B cell (primary cell): ENCODE results near the gene MBD3. TPM values are rescaled to one million over a fixed set of nuclear protein-coding genes. Genes with fewer than 3 reads are reported as not detected.

ENCODE experiments used
- ATAC-seq: fragments of 200-7000 bp; cut with Tn5 transposase; one replicate; pipeline ENCODE4 v1.10.0; 2021; ENCODE audit warnings: low read depth, mild to moderate bottlenecking, moderate number of reproducible peaks, moderate library complexity
- CTCF ChIA-PET: fragments of 350-600 bp; sonication (Branson Sonifier 250); formaldehyde crosslinking; loops from one replicate; lab custom pipeline; 2021; ENCODE audit warnings: antibody characterized with exemption, inconsistent platforms; lab: Charles Lee
- POLR2A ChIA-PET: fragments of 350-600 bp; sonication (Branson Sonifier 250); formaldehyde crosslinking; loops from one replicate; lab custom pipeline; 2021; ENCODE audit warnings: antibody characterized with exemption; lab: Charles Lee
- DNase-seq: peaks from one replicate; pipeline ENCODE4 v3.0.0; 2013
- H2AFZ ChIP-seq: 2 replicates; pipeline ENCODE4 v1.6.1; 2012; ENCODE audit warnings: mild to moderate bottlenecking, low read depth, low read length; ENCODE audit not compliant: insufficient read depth, poor library complexity, severe bottlenecking
- H3K27ac ChIP-seq, 2 donors: 1 replicate in 1 of 2; 2 replicates in 1 of 2; pipeline ENCODE4 v1.5.1; 2012 to 2013; ENCODE audit warnings: low read length in 2 of 2, mild to moderate bottlenecking in 2 of 2, moderate library complexity in 1 of 2
- H3K27me3 ChIP-seq, 4 experiments: fragments of 200-600 bp in 1 of 4; sonication (generic) in 1 of 4; replicated peaks in 1 of 4; 1 replicate in 2 of 4; 2 replicates in 2 of 4; pipeline versions ENCODE4 v1.6.1 to v1.7.0; 2013 to 2016; ENCODE audit warnings: low read length in 3 of 4, mild to moderate bottlenecking in 2 of 4, mixed read lengths in 1 of 4, moderate library complexity in 1 of 4; ENCODE audit not compliant: insufficient read depth in 4 of 4, control insufficient read depth in 3 of 4; ENCODE audit errors: control extremely low read depth in 1 of 4
- H3K36me3 ChIP-seq, 2 experiments: replicated peaks in 1 of 2; 1 replicate in 1 of 2; 2 replicates in 1 of 2; pipeline versions ENCODE4 v1.6.1 to v1.7.1; 2013; ENCODE audit warnings: low read length in 1 of 2; ENCODE audit not compliant: insufficient read depth in 2 of 2, control insufficient read depth in 1 of 2; ENCODE audit errors: control extremely low read depth in 1 of 2, extremely low read depth in 1 of 2
- H3K4me1 ChIP-seq, 2 donors: fragments of 200-600 bp in 1 of 2; sonication (generic) in 1 of 2; 1 replicate in 1 of 2; 2 replicates in 1 of 2; pipeline versions ENCODE4 v1.5.1 to v1.6.1; 2013 to 2017; ENCODE audit warnings: low read length in 2 of 2; ENCODE audit not compliant: control insufficient read depth in 2 of 2, insufficient read depth in 2 of 2
- H3K4me2 ChIP-seq: replicated peaks from 2 replicates; pipeline ENCODE3; 2012; ENCODE audit warnings: mild to moderate bottlenecking, low read depth, low read length; ENCODE audit not compliant: poor library complexity, severe bottlenecking
- H3K4me3 ChIP-seq, 5 experiments: fragments of 200-600 bp in 1 of 5; sonication (generic) in 1 of 5; 1 replicate in 3 of 5; 2 replicates in 2 of 5; pipeline versions ENCODE4 v1.5.1 to v1.7.0; 2011 to 2016; ENCODE audit warnings: low read length in 4 of 5, mild to moderate bottlenecking in 4 of 5, low read depth in 2 of 5, control low read depth in 1 of 5, moderate library complexity in 1 of 5; ENCODE audit not compliant: insufficient read depth in 1 of 5; ENCODE audit errors: control extremely low read depth in 1 of 5, extremely low read depth in 1 of 5
- H3K79me2 ChIP-seq: fragments of 200-600 bp; sonication (generic); one replicate; pipeline ENCODE4 v1.6.0; 2016; ENCODE audit warnings: low read length; ENCODE audit not compliant: control insufficient read depth, insufficient read depth
- H3K9ac ChIP-seq: fragments of 200-600 bp; sonication (generic); 2 replicates; pipeline ENCODE4 v1.6.1; 2017; ENCODE audit warnings: mild to moderate bottlenecking, low read length, moderate library complexity
- H3K9me3 ChIP-seq, 3 donors: one replicate each; pipeline versions ENCODE4 v1.6.1 to v1.7.1; 2013; ENCODE audit warnings: low read length in 2 of 3; ENCODE audit not compliant: control insufficient read depth in 2 of 3, insufficient read depth in 1 of 3; ENCODE audit errors: control extremely low read depth in 1 of 3
- H4K20me1 ChIP-seq: 2 replicates; pipeline ENCODE4 v1.6.0; 2012; ENCODE audit warnings: mild to moderate bottlenecking, low read length; ENCODE audit not compliant: insufficient read depth, control insufficient read depth, poor library complexity, severe bottlenecking
- H3K27ac Mint-ChIP-seq: one replicate; pipeline ENCODE4 v1.8.0; 2021; ENCODE audit warnings: mixed read lengths
- H3K27me3 Mint-ChIP-seq: one replicate; pipeline ENCODE4 v1.8.0; 2021; ENCODE audit warnings: mixed read lengths
- H3K4me1 Mint-ChIP-seq: one replicate; pipeline ENCODE4 v1.8.0; 2021; ENCODE audit warnings: mixed read lengths
- H3K4me3 Mint-ChIP-seq: one replicate; pipeline ENCODE4 v1.8.0; 2021; ENCODE audit warnings: mixed read lengths
- H3K9me3 Mint-ChIP-seq: one replicate; pipeline ENCODE4 v1.8.0; 2022; ENCODE audit warnings: mixed read lengths; ENCODE audit not compliant: insufficient read depth
- CTCF ChIP-seq: fragments of 200-600 bp; IDR thresholded peaks from one replicate; pipeline ENCODE4 v1.8.0; 2022; ENCODE audit warnings: antibody characterized with exemption, mild to moderate bottlenecking
- EZH2 ChIP-seq: IDR thresholded peaks from 2 replicates; pipeline ENCODE4 v1.6.1; 2012; ENCODE audit warnings: borderline replicate concordance, low read depth, mild to moderate bottlenecking, moderate library complexity, low read length; ENCODE audit not compliant: insufficient read depth, poor library complexity, severe bottlenecking
- WGBS: methylation state at CpG from one replicate; pipeline ENCODE4 v1.1.5; 2013; ENCODE audit warnings: missing lambda C conversion rate; ENCODE audit not compliant: insufficient coverage; 5-methylcytosine and 5-hydroxymethylcytosine counted together
- intact Hi-C: fragments of 100-400 bp; cut with micrococcal nuclease; formaldehyde crosslinking; loops from one replicate; pipeline ENCODE4 v1.10.0; 2022
- polyA plus RNA-seq: library from polyadenylated mRNA; depleted of rRNA; stranded (reverse); fragments of >200 nt; gene quantifications from 2 replicates; pipeline ENCODE4 v1.2.3, GENCODE V29; 2012
- total RNA-seq, 2 donors: library from RNA; stranded (reverse); fragments of 120-200 nt in 1 of 2; gene quantifications; 1 replicate in 1 of 2; 2 replicates in 1 of 2; pipeline versions ENCODE4 v1.2.3 to v1.2.4, GENCODE V29; 2013 to 2022

MBD3 gene
- total and polyA plus RNA-seq, 2 donors (not counting 1 experiment from before 2014, with no cell fraction given) = 48.1 to 84.6 TPM

- H3K36me3 ChIP-seq = peaks cover 0 to 4% of the 10 kb centered on the region in 2 experiments
- POLR2A ChIA-PET = no interaction called here
- no peak overlapping the region for H3K9ac ChIP-seq
- peaks cover 2% of the 10 kb centered on the region for H3K4me1 Mint-ChIP-seq
- H3K4me1 ChIP-seq = peaks cover 11 to 13% of the 10 kb centered on the region in 2 donors
- peaks cover 3% of the 10 kb centered on the region for H3K79me2 ChIP-seq
- H3K27me3 ChIP-seq = peaks cover 0 to 10% (median 0%) of the 10 kb centered on the region in 4 experiments
- H3K9me3 ChIP-seq = no peaks in the 10 kb centered on the region
- intact Hi-C loops = no loop called here
- no peak for DNase-seq
- CTCF ChIA-PET = no interaction called here
- ATAC-seq = no peak
- no peak overlapping the region for H3K27ac ChIP-seq
- peaks cover 5% of the 10 kb centered on the region for H4K20me1 ChIP-seq
- H2AFZ ChIP-seq = no peak overlapping the region
- H3K27me3 Mint-ChIP-seq = peaks cover 3% of the 10 kb centered on the region
- no peak overlapping the region for H3K27ac Mint-ChIP-seq
- no peak overlapping the region for H3K4me3 ChIP-seq
- no peak overlapping the region for H3K4me2 ChIP-seq
- no peak for TF ChIP-seq CTCF
- no peak for TF ChIP-seq EZH2
- 96% methylated on average over 11 of the region's 12 CpGs for WGBS
- H3K4me3 Mint-ChIP-seq = no peak overlapping the region
- H3K9me3 Mint-ChIP-seq = no peaks in the 10 kb centered on the region
Measured at GRCh38 chr19:1571358-1571757, 21.3 kb downstream of the MBD3 start.

GRCh38 chr19:1570836-1571235 lies 21.8 kb downstream of the MBD3 start:
- Histone ChIP-seq H3K27me3 (peaks cover 0 to 16% (median 0%) of the 10 kb centered on the region in 4 experiments), H3K9ac (no peak overlapping the region), H3K36me3 (no peaks in the 10 kb centered on the region), H3K4me2 (no peak overlapping the region), H3K9me3 (no peaks in the 10 kb centered on the region), H3K27ac (no peak overlapping the region), H3K4me1 (peaks cover 11 to 13% of the 10 kb centered on the region in 2 donors), H4K20me1 (peaks cover 5% of the 10 kb centered on the region), H3K79me2 (peaks cover 3% of the 10 kb centered on the region), H2AFZ (no peak overlapping the region), H3K4me3 (no peak overlapping the region)
- intact Hi-C loops = no loop called here
- ChIA-PET POLR2A (no interaction called here), CTCF (interaction anchor here (1.0 kb wide), 1 partner anchor 24 kb away, joined by 4 read pairs; no protein-coding TSS in a partner anchor)
- WGBS = 97% methylated on average over 8 of the region's 13 CpGs
- no peak for DNase-seq
- Mint-ChIP-seq H3K4me3 (no peak overlapping the region), H3K4me1 (peaks cover 2% of the 10 kb centered on the region), H3K27me3 (peaks cover 3% of the 10 kb centered on the region), H3K27ac (no peak overlapping the region), H3K9me3 (no peaks in the 10 kb centered on the region)
- TF ChIP-seq CTCF (no peak), EZH2 (no peak)
- ATAC-seq = no peak
